Left ventricle myocardium inferior (tissue), 1 donor: ENCODE measurements around the gene EZR. TPM values are rescaled to one million over a fixed set of nuclear protein-coding genes. Genes with fewer than 3 reads are reported as not detected.
"Not testable (repeated sequence)": the region's sequence is repeated elsewhere in the genome, so short reads cannot be mapped to it uniquely, and the experiment has no call there.

ENCODE experiments used
- DNase-seq: peaks from one replicate; pipeline ENCODE4 v3.0.0-alpha.2; 2020
- H3K27ac ChIP-seq: fragments of 200-600 bp; replicated peaks from 2 replicates; pipeline ENCODE4 v1.8.0; 2021
- H3K27me3 ChIP-seq: fragments of 200-600 bp; 2 replicates; pipeline ENCODE4 v1.8.0; 2021; ENCODE audit warnings: low read depth
- H3K36me3 ChIP-seq: fragments of 200-600 bp; 2 replicates; pipeline ENCODE4 v1.8.0; 2021
- H3K4me1 ChIP-seq: fragments of 200-600 bp; 2 replicates; pipeline ENCODE4 v1.8.0; 2021
- H3K4me3 ChIP-seq: fragments of 200-600 bp; 2 replicates; pipeline ENCODE4 v1.8.0; 2021; ENCODE audit warnings: mild to moderate bottlenecking, moderate library complexity
- H3K9me3 ChIP-seq: fragments of 200-600 bp; replicated peaks from 2 replicates; pipeline ENCODE4 v1.8.0; 2021
- CTCF ChIP-seq: fragments of 200-600 bp; IDR thresholded peaks from 2 replicates; pipeline ENCODE4 v1.8.0; 2021; ENCODE audit warnings: antibody characterized with exemption, mild to moderate bottlenecking, borderline replicate concordance
- intact Hi-C: fragments of 100-400 bp; cut with micrococcal nuclease; formaldehyde crosslinking; loops from one replicate; pipeline ENCODE4 v1.11.0; 2022
- total RNA-seq: library from RNA; stranded (reverse); fragmentation: NEBNext Ultra II Directional; extraction: Animal tissue kit (Norgen Biotek cat#: 25700); gene quantifications from one replicate; pipeline ENCODE4 v1.2.1, GENCODE V29; 2021
- donor health status: DM: no; HTN: yes; CAD: no; lungs with severe emphysema.

EZR gene
- total RNA-seq, 1 donor from 2014 or later, result 242 TPM

- DNase-seq, result no peak
- H3K9me3 ChIP-seq, result no peaks in the 10 kb centered on the region
- no peak for TF ChIP-seq CTCF
- H3K4me3 ChIP-seq, result no peak overlapping the region
- H3K4me1 ChIP-seq, result peaks cover 18% of the 10 kb centered on the region
- no peaks in the 10 kb centered on the region for H3K27me3 ChIP-seq
- no peaks in the 10 kb centered on the region for H3K36me3 ChIP-seq
- H3K27ac ChIP-seq, result no peak overlapping the region
- intact Hi-C loops, result no loop called here
Observed at GRCh38 chr6:158839796-158840195, 20.6 kb upstream of the EZR start.

- H3K4me1 ChIP-seq, result peaks cover 16% of the 10 kb centered on the region
- DNase-seq, intact Hi-C loops, H3K9me3 ChIP-seq, H3K27me3 ChIP-seq, H3K36me3 ChIP-seq, H3K4me3 ChIP-seq, H3K27ac ChIP-seq: not testable (repeated sequence)
Observed at GRCh38 chr6:158838790-158839189, 19.6 kb upstream of the EZR start.

GRCh38 chr6:158837684-158838625 lies 18.8 kb upstream of the EZR start:
- Histone ChIP-seq H3K4me1 (peaks cover 16% of the 10 kb centered on the region), H3K27me3 (no peaks in the 10 kb centered on the region), H3K36me3 (no peaks in the 10 kb centered on the region), H3K4me3 (no peak overlapping the region), H3K9me3 (no peaks in the 10 kb centered on the region), H3K27ac (no peak overlapping the region)
- intact Hi-C loops, result no loop called here
- DNase-seq, result no peak
- no peak for TF ChIP-seq CTCF

GRCh38 chr6:158836625-158837311 lies 17.6 kb upstream of the EZR start:
- H3K4me3 ChIP-seq, result no peak overlapping the region
- peaks cover 16% of the 10 kb centered on the region for H3K4me1 ChIP-seq
- H3K36me3 ChIP-seq, result no peaks in the 10 kb centered on the region
- intact Hi-C loops, result no loop called here
- TF ChIP-seq CTCF, result no peak
- H3K27ac ChIP-seq, result no peak overlapping the region
- no peaks in the 10 kb centered on the region for H3K9me3 ChIP-seq
- H3K27me3 ChIP-seq, result no peaks in the 10 kb centered on the region
- DNase-seq, result no peak

- intact Hi-C loops, result no loop called here
- H3K4me3 ChIP-seq, result peak overlapping the region; percentile 52
- peak; percentile 73 for DNase-seq
- H3K36me3 ChIP-seq, result no peaks in the 10 kb centered on the region
- no peaks in the 10 kb centered on the region for H3K27me3 ChIP-seq
- peaks cover 16% of the 10 kb centered on the region for H3K4me1 ChIP-seq
- TF ChIP-seq CTCF, result no peak
- H3K27ac ChIP-seq, result peak overlapping the region; percentile 85
- no peaks in the 10 kb centered on the region for H3K9me3 ChIP-seq
Observed at GRCh38 chr6:158835616-158836221, 16.6 kb upstream of the EZR start.
